Activated CD4-positive, CD25-positive, alpha-beta regulatory T cell treated with anti-CD3 and anti-CD28 coated beads, Interleukin-2, amount 50 U/mL, for 24 hours (primary cell): Measurements from ENCODE around the gene PLEKHJ1.

ENCODE experiments used
- ATAC-seq, 2 donors: fragments of 150-1000 bp; cut with Tn5 transposase; one replicate each; pipeline ENCODE4 v1.10.0; 2021; ENCODE audit warnings: mild to moderate bottlenecking in 1 of 2, moderate library complexity in 1 of 2

PLEKHJ1 gene

DNA sequence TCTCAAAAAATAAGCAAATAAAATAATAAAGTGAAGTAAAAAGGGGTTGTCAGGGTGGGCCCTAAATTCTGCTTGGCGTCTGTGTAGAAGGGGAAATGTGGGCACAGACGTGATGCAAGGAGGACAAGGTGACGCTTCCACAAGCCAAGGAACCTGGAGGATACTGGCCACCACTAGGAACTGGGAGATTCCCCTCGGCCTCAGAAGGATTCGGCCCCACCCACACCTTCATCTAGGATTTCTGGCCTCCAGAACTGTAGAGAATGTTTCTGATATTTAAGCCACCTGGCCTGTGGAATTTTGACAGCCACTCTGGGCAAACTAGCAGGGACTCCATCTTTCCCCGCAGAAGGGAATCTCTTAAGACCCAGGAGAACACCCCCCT lies 1.1 kb downstream of the PLEKHJ1 start:
- ATAC-seq = no peak

DNA sequence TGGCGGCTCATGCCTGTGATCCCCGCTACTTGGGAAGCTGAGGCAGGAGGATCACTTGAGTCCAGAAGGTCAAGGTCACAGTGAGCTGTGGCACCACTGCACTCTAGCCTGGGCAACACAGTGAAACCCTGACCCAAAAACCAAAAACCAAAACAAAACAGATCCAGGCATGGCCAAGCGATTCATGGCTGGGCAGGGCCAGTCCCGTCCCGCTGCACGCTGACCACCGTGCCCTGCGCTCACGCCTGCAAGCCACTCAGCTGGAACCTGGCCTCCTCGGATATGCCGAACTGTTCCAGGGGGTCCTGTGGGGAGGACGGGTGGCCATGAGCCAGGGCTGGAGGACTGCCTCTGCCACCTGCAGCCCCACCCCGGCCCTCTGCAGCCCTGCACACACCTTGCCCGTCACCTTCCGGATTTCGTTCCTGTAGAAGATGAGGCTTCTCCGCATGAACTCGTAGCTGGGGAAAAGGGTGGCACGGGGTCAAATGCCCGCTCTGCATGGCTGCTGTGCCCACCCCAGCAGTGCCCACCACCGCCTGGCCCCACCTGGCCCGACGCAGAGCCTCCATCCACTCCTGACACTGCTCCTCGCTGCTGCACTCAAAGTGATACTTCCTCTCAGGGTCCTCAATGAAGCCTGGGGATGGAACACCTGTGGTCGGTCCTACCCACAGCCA lies 2.4 kb downstream of the PLEKHJ1 start:
- ATAC-seq = no peak

DNA sequence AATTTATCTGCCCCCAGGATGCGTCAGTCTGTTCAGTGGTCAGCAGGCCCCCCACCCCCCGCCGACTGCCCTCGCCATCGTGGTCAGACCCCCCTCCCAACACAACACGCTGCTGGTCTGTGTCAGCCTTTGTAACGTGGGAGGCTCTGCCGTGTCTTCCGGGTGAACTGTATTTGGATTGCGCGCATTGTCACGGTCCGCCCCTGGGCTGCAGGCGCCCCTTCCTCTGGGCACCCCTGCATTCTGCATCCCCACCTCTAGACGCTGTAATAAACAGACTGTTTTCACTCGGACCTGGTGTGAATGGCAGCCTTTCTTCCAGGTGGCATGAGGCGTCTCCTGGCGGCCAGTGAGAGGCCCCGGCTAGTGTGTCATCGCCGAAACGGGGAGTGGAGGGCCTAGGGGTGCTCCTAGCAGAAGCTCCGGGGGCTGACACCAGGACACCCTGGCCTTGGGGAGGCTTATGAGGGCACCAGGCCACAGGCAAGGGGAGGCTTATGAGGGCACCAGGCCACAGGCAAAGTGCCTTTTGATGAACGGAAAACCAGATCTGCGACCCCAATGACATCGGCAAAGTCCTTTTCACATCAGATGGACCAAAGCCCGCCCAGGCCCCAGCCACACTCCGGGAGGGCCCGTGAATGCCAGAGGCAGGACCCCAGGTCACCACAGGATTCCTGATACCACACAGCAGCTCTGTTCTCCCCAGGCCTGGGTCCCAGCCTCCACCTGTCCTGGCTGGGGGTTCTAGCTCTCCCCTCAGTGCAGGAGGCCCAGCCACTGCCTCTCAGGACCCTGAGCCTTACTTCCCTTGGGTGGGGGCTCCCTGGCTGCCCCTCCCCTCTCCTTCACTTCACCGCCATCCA lies 3.6 kb downstream of the PLEKHJ1 start:
- ATAC-seq = no peak

DNA sequence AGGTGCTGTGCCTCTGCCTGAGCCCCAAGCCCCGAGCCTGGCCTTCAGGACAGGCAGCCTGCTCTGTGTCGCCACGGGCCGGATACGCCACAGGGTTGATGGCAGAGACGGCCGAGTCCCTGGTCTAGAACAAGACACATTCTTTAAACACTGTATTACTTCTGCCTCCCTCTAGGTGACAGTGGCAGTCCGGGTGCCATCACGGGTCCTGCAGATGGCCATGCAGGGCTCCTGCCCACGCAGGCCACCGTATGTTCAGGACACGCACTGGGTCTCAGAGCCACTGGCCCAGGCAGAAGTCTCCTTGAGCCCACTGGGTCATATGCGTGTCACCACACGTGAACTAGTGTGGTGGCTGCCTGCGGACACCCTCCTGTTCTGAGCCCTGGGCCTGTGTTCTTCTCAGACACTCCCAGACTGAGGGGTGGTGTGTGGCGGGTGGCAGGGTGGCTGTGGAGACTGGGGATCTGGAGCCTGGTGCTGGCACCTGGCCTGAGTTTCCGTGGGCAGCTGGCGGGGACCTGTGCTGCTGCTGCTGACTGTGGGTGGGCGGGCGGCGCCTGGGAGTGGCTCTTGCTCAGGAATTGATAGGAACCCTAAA lies 4.4 kb downstream of the PLEKHJ1 start:
- ATAC-seq = no peak

DNA sequence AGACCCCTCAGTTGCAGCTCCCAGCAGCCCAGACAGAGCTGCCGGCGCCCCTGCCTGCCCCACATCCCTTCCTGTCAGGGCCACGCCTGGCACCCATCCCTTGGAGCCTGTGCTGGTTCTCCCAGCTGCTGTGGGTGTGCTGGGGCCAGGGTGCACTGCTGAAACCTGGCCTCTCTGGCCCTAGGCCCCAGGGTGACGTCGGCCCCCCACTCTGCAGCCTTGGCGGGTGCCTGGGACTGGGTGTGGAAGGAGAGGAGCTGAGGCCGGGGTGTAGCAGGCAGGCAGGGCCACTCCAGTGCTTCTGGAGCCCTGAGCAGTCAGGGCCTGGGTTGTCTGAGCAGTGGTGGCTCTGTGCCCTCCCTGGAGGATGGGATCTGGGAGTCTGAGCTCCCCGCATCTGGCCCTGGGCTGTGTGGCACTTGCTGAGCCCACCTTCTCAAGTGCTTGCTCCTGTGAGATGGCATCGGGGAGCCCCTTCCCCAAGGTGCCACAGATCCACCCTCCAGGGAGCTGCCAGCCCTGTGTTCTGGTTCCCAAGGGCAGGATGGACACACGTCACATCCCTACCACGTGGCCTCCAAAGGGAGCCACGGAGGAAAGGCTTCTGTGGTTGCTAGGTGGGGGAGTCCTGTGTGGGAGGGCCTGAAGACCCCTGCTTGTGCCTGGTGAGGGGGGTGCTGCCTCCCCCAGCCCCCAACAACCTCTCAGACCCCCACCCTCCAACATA lies 5.2 kb downstream of the PLEKHJ1 start:
- no peak for ATAC-seq

DNA sequence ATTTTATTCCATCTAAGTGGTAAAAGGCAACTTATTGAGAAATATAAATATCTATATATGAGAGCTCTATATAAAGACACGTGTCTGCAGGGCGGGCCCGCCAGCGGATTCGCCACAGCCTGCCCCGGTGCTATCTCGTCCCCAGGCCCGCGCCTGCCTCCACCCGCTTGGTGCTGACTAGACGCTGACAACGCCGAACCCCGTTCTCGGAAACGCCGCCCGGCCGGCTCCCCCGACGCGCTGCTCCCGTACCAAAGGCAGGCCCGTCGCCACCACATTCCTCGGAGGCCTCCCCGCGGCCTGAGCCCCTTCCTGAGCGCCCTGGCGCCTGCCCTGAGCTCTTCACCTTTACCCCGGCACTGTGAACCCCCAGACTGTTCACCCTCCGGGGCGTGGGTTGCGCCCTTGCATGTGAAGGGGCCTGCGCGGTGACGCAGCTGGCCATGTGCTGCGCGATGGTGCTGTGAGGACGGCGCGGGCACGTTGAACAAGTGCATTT lies 6.0 kb downstream of the PLEKHJ1 start:
- ATAC-seq = no peak

DNA sequence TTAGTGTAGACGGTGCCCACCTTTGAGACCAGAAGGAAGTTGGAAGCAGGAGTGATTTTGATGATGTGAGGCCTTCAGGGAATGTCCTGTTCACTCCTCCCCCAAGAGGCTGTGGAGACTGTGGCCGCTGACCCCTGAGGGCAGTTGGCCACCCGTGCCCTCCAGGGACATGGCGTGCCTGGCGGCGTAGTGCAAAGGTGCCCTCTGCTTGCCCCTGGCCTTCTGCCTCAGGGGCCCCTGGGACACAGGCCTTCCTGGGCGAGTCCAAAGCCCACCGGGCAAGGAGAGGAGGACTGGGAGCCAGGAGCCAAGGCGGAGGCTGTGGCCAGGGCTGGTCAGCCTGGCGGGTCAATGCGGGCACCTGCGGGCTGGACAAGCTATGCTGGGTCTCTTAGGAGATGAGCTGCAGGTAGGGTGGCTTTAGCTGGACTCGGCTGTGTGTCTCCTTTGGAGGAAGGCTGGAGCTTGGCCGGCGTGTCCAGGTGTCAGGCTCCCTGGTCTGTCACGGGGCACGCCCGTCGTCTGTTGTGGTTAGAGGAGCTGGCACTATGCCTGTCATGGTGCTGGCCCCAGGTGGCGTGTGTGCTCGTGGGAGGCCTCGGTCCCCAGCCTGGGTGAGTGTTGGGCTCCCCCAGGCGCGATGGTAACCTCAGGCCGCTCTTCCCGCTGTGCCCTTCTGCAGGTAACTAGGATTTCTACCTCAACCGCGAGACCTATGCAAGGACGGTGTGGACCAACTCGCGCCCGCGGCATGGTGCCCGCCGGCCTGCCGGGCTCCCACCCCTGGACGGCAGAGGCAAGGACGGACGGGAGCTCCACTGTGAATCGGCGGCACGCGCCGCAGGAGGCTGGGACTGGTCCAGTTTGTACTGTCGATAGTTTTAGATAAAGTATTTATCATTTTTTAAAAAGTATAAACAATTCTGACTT lies 6.8 kb downstream of the PLEKHJ1 start:
- no peak for ATAC-seq

DNA sequence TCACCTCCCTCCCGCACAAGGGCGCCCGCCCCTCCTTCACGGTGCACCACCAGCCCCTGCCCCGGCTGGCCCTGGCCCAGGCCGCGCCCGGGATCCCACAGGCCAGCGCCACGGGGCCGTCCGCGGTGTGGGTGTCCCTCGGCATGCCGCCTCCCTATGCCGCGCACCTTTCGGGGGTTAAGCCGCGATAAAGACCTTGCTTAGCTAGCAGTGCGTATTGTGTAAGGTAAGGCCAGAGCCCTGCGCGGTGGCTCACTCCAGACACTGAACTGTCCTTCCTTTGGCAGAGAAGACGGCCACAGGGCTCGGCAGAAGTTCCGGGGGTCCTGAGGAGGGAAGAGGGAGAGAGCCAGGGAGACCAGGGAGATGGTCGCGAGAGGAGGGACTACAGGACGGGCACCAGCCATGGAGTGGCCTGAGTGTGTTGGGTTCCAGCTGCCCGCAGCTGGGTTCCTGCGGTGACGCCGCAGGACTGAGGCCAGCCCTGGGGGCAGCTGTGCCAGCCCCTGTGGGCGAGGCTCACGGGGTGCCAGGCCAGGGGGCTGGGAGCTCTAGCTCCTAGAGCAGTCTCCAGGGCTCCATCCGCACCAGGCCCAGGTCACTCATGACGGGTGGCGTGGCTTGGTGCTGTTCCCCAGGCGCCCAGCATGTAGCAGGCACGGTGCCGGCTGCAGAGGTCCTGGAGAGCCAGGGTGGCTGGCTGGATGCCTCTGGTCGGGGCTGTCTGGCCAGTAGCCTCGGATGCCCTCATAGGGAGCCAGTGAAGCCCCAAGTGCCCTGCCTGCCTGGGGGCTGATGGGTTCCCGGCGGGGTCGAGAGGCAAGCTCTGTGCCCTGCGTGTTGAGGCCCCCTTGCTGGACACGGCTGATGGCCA lies 7.7 kb downstream of the PLEKHJ1 start:
- ATAC-seq = no peak

DNA sequence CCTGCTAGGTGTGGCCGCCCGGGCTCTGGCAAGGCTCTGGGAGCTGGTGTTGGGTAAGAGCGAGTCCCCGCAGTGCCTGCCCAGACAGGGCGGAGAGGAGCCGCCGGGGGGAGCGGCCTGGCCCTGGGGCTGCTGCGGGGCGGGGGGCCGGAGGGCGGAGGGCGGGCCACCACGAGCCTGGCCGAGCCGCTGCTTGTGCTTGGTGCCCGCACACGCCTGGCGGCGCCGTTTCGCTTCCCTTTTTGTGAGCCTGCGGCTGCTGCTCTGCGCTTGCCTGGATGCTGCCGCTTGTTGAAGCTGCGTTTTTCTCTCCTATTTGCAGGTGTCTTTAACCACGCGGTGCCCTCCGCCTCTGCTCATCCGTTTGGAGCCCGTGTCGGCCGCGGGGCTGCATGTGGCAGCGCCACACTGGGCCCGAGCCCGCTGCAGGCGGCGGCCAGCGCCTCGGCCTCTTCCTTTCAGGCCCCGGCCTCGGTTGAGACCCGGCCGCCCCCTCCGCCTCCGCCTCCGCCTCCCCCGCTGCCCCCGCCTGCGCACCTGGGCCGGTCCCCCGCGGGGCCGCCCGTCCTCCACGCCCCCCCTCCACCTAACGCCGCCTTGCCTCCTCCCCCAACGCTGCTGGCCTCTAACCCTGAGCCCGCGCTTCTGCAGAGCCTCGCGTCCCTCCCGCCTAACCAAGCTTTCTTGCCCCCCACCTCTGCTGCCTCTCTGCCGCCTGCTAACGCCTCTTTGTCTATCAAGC lies 8.5 kb downstream of the PLEKHJ1 start:
- no peak for ATAC-seq

DNA sequence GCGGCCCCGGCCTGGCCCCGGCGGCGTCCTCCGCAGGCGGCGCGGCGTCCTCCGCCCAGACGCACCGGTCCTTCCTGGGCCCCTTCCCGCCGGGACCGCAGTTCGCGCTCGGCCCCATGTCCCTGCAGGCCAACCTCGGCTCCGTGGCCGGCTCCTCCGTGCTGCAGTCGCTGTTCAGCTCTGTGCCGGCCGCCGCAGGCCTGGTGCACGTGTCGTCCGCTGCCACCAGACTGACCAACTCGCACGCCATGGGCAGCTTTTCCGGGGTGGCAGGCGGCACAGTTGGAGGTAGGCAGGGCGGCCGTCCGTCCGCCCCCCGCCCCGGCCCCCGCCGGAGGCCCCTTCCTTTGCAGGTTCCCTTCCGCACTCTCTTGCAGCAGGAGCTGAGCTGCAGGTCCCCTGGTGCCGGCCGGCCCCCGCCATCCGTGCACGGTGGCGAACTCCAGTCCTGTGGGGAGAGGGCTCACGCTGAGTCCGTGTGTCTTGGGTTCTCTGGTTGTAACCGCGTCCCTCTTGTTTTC lies 9.2 kb downstream of the PLEKHJ1 start:
- no peak for ATAC-seq

DNA sequence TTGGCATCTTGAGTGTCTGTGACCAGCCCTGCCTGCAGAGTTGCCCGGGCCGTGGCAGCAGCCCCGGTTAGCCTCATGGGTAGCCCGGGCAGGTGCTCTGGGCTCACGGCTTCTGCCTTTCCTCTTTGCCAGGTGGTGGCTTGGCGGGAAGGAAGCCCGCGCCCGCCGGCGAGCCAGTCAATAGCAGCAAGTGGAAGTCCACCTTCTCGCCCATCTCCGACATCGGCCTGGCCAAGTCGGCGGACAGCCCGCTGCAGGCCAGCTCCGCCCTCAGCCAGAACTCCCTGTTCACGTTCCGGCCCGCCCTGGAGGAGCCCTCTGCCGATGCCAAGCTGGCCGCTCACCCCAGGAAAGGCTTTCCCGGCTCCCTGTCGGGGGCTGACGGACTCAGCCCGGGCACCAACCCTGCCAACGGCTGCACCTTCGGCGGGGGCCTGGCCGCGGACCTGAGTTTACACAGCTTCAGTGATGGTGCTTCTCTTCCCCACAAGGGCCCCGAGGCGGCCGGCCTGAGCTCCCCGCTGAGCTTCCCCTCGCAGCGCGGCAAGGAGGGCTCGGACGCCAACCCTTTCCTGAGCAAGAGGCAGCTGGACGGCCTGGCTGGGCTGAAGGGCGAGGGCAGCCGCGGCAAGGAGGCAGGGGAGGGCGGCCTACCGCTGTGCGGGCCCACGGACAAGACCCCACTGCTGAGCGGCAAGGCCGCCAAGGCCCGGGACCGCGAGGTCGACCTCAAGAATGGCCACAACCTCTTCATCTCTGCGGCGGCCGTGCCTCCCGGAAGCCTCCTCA lies 9.9 kb downstream of the PLEKHJ1 start:
- no peak for ATAC-seq

DNA sequence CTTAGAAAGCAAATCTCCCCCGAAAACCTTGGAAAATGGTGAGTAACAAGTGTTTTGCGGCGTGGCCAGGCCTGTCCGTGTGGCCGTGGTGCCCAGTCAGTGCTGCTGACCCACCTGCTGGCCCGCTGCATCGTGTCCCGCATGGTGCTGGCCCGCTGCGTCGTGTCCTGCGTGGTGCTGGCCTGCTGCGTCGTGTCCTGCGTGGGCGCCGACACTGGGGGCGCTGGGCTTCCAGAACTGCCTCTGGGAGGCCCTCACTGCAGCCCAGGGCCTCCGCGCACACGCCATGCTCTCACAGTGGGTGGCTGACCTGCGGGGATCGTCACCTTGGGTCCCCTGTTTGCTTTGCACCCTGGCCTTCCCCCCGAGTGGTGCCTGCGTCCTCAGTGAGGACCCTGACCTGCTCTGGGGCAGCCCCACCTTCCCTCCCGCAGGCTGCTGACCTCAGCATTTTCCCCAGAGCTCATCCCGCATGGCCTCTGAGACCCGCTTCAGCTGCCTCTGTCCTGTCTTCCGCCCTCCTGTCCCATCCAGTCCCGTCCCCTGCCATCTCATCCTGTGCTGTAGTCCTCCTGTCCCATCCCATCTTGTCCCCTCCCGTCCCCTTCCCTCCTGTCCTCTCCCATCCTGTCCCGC lies 10.6 kb downstream of the PLEKHJ1 start:
- ATAC-seq = no peak

DNA sequence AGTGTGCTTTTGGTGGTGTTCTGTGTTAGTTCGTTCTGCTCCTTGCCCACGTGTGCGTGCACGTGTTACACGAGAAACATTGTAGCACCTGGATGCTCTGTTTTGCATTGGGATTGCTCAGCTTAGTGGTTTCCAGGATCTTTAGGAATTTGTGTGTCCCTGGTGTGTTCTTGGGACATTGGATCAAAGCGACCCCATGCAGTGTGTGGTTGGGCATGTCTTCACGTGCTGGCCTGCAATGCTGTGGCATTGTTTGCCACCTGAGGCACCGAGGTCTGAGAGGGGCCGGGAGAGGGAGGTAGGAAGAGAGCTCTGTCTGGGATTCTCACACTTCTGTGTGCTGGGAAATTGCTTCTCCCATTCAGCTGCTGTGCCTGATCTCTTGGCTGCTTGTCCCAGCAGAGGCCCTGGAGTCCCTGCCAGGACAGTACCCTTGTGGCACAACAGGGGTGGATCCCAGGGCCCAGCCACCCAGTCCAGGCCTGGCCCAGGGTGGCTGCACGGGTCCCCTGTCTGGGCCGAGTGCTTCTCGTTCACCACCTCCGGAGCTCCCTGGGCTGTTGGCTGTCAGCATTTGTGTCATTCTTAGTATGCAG lies 11.3 kb downstream of the PLEKHJ1 start:
- ATAC-seq = no peak

DNA sequence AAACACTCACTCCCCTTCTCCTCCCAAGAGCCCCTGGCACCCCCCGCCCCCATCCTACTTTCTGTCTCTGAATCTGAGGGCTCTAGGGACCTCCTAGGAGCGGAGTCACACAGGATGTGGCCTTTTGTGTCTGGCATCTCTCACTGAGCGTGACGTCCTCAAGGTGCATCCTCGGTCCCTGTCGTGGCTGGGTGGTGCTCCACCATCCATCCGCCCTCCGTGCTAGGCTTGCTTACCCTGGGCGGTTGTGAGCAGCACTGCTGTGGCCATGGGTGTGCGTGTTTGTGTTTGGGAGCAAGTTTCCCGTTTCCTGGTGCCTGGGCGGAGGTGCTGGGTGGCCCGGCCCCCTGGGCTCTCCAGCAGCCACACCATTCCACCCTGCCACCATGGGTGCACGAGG lies 12.2 kb downstream of the PLEKHJ1 start:
- ATAC-seq = no peak

DNA sequence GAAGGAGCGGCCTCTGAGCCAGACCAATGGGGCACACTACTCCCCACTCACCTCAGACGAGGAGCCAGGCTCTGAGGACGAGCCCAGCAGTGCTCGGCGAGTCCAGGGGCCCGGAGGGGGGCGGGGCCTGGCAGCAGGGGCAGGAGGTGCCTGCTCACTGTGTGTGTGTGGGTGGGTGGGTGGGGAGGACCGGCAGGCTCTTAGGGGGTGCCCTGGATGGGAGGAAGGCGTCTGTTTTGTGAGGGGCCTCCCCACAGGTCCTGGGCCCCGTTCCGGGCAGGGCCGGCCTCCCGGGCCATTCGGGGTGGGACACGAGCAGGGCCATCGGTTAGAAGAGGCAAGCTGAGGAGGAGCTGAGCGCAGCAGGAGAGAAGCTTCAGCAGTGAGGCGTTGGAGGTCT lies 12.7 kb downstream of the PLEKHJ1 start:
- no peak for ATAC-seq

DNA sequence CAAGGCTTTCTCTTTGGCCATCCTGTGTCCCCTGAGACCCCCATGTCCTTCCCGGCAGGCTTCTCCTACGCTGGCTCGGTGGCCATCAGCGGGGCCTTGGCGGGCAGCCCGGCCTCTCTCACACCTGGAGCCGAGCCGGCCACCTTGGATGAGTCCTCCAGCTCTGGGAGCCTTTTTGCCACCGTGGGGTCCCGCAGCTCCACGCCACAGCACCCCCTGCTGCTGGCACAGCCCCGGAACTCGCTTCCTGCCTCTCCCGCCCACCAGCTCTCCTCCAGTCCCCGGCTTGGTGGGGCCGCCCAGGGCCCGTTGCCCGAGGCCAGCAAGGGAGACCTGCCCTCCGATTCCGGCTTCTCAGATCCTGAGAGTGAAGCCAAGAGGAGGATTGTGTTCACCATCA lies 14.2 kb downstream of the PLEKHJ1 start:
- ATAC-seq = no peak

DNA sequence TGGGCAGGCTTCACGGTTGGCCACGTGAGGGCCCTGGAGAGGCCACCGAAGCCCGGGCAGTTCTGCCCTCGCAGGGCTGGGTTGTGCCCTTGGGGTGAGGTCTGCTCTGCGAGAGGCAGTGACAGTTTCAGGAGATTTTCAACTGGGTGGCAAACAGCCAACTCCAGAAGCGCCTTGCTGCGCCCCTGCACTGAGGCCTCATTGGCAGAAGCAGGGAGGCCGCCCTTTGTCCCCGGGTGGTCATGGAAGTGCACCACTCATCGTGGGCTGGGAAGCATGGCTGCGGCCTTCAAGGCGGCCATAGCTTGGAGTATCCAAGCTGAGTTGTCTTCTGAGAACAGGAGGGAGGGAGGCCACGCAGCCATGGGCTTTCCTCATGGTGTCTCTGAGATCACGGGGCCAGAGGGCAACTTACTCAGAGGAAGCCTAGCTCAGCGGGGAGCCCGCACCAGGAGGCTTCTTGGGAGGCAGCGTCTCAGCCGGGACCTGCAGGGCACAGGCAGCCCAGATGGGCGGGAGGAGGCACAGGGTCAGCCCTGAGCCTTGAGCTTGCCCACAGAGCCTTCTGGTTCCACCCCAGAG lies 14.8 kb downstream of the PLEKHJ1 start:
- no peak for ATAC-seq

DNA sequence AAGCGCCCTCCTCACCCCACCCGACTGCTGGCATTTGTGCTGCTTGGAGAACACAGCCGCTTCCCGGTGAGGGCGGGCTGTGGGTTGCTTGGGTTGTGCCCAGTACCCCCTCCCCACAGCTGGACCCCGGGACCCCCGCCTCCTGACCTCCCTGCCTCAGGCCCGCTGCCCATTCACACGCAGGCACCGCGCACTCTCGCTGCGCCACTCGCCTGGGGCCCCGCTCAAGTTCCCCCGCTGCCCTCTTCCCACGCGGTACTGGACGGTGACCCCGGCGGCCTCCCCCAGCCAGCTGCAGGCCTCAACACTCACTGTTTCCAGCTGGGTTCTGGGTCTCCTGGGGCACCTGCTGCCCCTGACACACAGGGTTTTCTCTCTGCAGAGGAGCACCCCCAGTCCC lies 16.4 kb downstream of the PLEKHJ1 start:
- ATAC-seq = no peak
